ENCODE results near the gene DHTKD1. TPM values are rescaled to one million over a fixed set of nuclear protein-coding genes. Genes with fewer than 3 reads are reported as not detected.

DHTKD1 gene
- polyA plus RNA-seq, 1 experiment: 21.5 TPM

- Histone ChIP-seq H3K9me3 (ENCODE audit: control insufficient read depth, insufficient read depth, low read length) (no peaks in the 10 kb centered on the region), H3K27ac (ENCODE audit: low read depth, low read length) (no peak overlapping the region), H3K4me3 (ENCODE audit: low read depth, low read length) (no peak overlapping the region), H3K27me3 (ENCODE audit: control insufficient read depth, insufficient read depth, low read length) (no peaks in the 10 kb centered on the region)
- ChIA-PET POLR2A (no interaction called here), CTCF (no interaction called here)
- no peak for TF ChIP-seq CTCF (IDR thresholded peaks at IDR 0.05; ENCODE audit: low read depth, low read length)
- DNase-seq (ENCODE audit: low read depth, low spot score): no peak
These were observed 29.0 kb downstream of the DHTKD1 start for GRCh38 chr10:12097791-12098190.

DNA sequence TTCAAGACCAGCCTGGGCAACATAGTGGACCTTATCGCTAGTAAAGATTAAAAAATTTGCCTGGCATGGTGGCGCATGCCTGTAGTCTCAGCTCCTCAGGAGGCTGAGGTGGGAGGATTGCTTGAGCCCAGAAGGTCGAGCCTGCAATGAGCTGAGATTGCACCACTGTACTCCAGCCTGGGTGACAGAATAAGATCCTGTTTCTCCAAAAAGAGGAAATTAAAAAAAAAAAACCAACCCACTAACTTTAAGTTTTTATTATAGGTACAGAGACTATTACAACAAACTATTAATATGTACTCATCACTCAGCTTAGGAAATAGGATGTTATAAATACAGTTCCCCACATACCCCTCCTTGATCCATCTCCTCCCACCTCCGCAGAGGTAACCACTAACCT, 30.2 kb downstream of the DHTKD1 start:
- no peak for TF ChIP-seq CTCF (IDR thresholded peaks at IDR 0.05; ENCODE audit: low read depth, low read length)
- Histone ChIP-seq H3K4me3 (ENCODE audit: low read depth, low read length) (no peak overlapping the region), H3K27me3 (ENCODE audit: control insufficient read depth, insufficient read depth, low read length) (no peaks in the 10 kb centered on the region), H3K27ac (ENCODE audit: low read depth, low read length) (no peak overlapping the region), H3K9me3 (ENCODE audit: control insufficient read depth, insufficient read depth, low read length) (no peaks in the 10 kb centered on the region)
- ChIA-PET POLR2A (no interaction called here), CTCF (no interaction called here)
- DNase-seq (ENCODE audit: low read depth, low spot score): no peak

- no peak overlapping the region for H3K4me3 ChIP-seq (ENCODE audit: low read depth, low read length)
- H3K9me3 ChIP-seq (ENCODE audit: control insufficient read depth, insufficient read depth, low read length): no peaks in the 10 kb centered on the region
- DNase-seq (ENCODE audit: low read depth, low spot score): no peak
- no peak for TF ChIP-seq CTCF (IDR thresholded peaks at IDR 0.05; ENCODE audit: low read depth, low read length)
- CTCF ChIA-PET: no interaction called here
- POLR2A ChIA-PET: no interaction called here
- H3K27me3 ChIP-seq (ENCODE audit: control insufficient read depth, insufficient read depth, low read length): no peaks in the 10 kb centered on the region
- H3K27ac ChIP-seq (ENCODE audit: low read depth, low read length): no peak overlapping the region
These were observed 35.0 kb downstream of the DHTKD1 start for GRCh38 chr10:12103802-12104201.

DNA sequence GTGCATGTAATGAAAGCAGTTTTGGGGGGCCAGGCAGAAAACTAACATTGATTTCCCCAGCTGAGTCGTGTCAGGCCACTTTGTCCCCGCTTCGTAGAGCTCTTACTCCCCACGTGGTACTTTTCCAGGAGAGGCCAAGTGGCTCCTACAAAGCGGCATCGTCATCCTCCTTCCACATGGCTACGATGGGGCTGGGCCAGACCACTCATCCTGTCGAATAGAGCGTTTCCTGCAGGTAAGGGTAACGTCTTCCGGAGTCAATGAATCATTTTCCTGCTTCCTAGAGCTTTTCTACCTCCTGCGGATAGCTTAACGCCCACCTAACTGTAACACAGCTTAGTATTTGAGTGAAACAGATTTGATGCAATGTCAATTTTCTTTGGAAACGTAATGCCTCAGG, 39.0 kb downstream of the DHTKD1 start:
- Histone ChIP-seq H3K4me3 (ENCODE audit: low read depth, low read length) (no peak overlapping the region), H3K27me3 (ENCODE audit: control insufficient read depth, insufficient read depth, low read length) (no peaks in the 10 kb centered on the region), H3K27ac (ENCODE audit: low read depth, low read length) (no peak overlapping the region), H3K9me3 (ENCODE audit: control insufficient read depth, insufficient read depth, low read length) (no peaks in the 10 kb centered on the region)
- ChIA-PET CTCF (interaction anchor here (0.5 kb wide), 1 partner anchor 83 kb away, joined by 3 read pairs; no protein-coding TSS in a partner anchor), POLR2A (no interaction called here)
- no peak for DNase-seq (ENCODE audit: low read depth, low spot score)
- TF ChIP-seq CTCF (IDR thresholded peaks at IDR 0.05; ENCODE audit: low read depth, low read length): no peak

DNA sequence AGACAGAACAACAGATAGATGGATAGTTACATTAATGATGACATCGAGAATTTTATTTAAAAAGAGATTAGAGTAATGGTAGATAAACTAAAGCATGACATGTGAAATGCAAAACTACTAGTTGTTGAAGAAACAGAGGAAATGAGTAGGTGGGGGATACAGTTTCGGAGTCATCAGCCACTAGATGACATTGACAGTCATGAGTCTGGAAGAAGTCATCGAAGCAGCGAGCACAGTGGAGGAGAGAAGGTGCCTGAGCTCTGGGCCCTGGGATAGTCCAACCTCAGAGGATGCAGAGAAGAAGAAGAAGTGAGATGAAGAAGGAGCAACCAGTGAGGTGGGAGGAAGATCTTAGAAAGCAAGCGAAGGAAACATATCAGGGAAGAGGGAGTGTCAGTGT, 40.5 kb downstream of the DHTKD1 start:
- DNase-seq (ENCODE audit: low read depth, low spot score): no peak
- POLR2A ChIA-PET: no interaction called here
- CTCF ChIA-PET: no interaction called here
- no peak for TF ChIP-seq CTCF (IDR thresholded peaks at IDR 0.05; ENCODE audit: low read depth, low read length)
- no peaks in the 10 kb centered on the region for H3K27me3 ChIP-seq (ENCODE audit: control insufficient read depth, insufficient read depth, low read length)
- no peak overlapping the region for H3K4me3 ChIP-seq (ENCODE audit: low read depth, low read length)
- H3K27ac ChIP-seq (ENCODE audit: low read depth, low read length): no peak overlapping the region
- H3K9me3 ChIP-seq (ENCODE audit: control insufficient read depth, insufficient read depth, low read length): no peaks in the 10 kb centered on the region
